ENCODE measurements around the gene FAAP20.

DNA sequence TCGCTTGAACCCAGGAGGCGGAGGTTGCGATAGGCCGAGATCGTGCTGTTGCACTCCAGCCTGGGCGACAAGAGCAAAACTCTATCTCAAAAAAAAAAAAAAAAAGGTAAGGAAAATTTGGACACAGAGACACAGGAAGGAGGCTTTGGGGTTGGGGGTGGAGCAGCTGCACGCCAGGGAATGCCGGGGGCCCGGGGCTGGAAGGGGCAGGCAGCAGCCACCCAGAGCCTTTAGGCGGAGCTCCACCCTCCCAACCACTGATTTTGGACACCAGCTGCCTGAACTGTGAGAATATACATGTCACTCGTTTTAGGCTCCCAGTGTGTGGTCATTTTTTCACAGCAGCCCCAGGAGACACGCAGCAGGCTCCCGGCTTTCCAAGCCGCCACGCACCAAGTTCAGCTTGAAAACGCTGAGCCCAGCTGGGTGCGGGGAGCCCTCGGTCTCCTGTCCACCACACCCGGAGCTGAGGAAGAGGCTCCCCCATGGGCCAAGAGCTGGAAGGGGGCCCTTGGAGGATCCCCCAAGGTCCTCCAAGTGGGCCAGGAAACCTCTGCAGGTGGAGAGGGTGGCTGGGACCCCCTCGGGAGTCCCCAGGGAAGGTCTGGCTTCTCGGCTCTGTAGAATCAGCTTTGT is 5.9 kb upstream of the FAAP20 start:
- TF ChIP-seq SUZ12 (IDR thresholded peaks at IDR 0.05; ENCODE audit: extremely low read depth, insufficient read depth, insufficient read length) (no peak), YY1 (IDR thresholded peaks at IDR 0.05; ENCODE audit: insufficient read depth, insufficient read length) (no peak), ZNF274 (IDR thresholded peaks at IDR 0.05; ENCODE audit: low read depth, low read length) (no peak)
